Gastrocnemius medialis (tissue), 4 donors: ENCODE measurements around the gene CD151. TPM values are rescaled to one million over a fixed set of nuclear protein-coding genes. Genes with fewer than 3 reads are reported as not detected.

Source experiments
- ATAC-seq, 2 donors: fragments of 150-250 bp; one replicate each; pipeline ENCODE4 v1.9.1; 2016
- DNase-seq, 2 donors: peaks; one replicate each; pipeline ENCODE4 v3.0.0-alpha.2; 2019
- H3K27ac ChIP-seq, 4 donors: fragments of 200-600 bp; sonication (generic); 1 replicate in 1 of 4; 2 replicates in 3 of 4; pipeline ENCODE4 v1.5.1; 2016 to 2018; ENCODE audit warnings: mild to moderate bottlenecking in 2 of 4, moderate library complexity in 1 of 4
- H3K27me3 ChIP-seq, 3 donors: fragments of 200-600 bp; sonication (generic) in 2 of 3; 1 replicate in 1 of 3; 2 replicates in 2 of 3; pipeline versions ENCODE4 v1.5.1 to v1.6.0; 2016 to 2019; ENCODE audit warnings: mild to moderate bottlenecking in 1 of 3, moderate library complexity in 1 of 3
- H3K36me3 ChIP-seq, 2 donors: fragments of 200-600 bp; sonication (generic) in 1 of 2; one replicate each; pipeline ENCODE4 v1.5.1; 2017 to 2018
- H3K4me1 ChIP-seq, 2 donors: fragments of 200-600 bp; sonication (generic) in 1 of 2; one replicate each; pipeline ENCODE4 v1.5.1; 2016 to 2017; ENCODE audit warnings: mild to moderate bottlenecking in 2 of 2
- H3K4me3 ChIP-seq, 4 donors: fragments of 200-600 bp; sonication (generic) in 3 of 4; 1 replicate in 1 of 4; 2 replicates in 3 of 4; pipeline ENCODE4 v1.5.1; 2016 to 2019; ENCODE audit warnings: mild to moderate bottlenecking in 2 of 4
- H3K9me3 ChIP-seq, 3 donors: fragments of 200-600 bp; sonication (generic) in 2 of 3; 1 replicate in 1 of 3; 2 replicates in 2 of 3; pipeline ENCODE4 v1.5.1; 2016 to 2019
- CTCF ChIP-seq, 5 experiments: fragments of 450-650 bp in 3 of 5; fragments of 200-600 bp in 2 of 5; sonication (generic) in 2 of 5; IDR thresholded peaks in 4 of 5; conservative IDR thresholded peaks in 1 of 5; 1 replicate in 4 of 5; 2 replicates in 1 of 5; pipeline ENCODE4 v1.5.1; 2016 to 2019; ENCODE audit warnings: antibody characterized with exemption in 5 of 5, mild to moderate bottlenecking in 3 of 5, moderate library complexity in 3 of 5
- POLR2A ChIP-seq, 2 donors: fragments of 450-650 bp; IDR thresholded peaks; one replicate each; pipeline ENCODE4 v1.6.1; 2017; ENCODE audit warnings: antibody characterized with exemption in 2 of 2, mild to moderate bottlenecking in 2 of 2, moderate library complexity in 2 of 2
- in situ Hi-C, 4 donors: fragments of 200-750 bp; cut with MboI; loops; one replicate each; pipeline versions ENCODE4 v1.15.0 to v1.8.0; 2017; ENCODE audit warnings: low sequenced_read_pairs in 4 of 4
- intact Hi-C: fragments of 100-400 bp; cut with DNase I; formaldehyde crosslinking; loops from one replicate; pipeline ENCODE4 v1.15.1; 2023; ENCODE audit warnings: low total_unique reads
- total RNA-seq, 4 donors: library from RNA; depleted of rRNA; stranded (reverse); fragments of >200 nt; gene quantifications; one replicate each; pipeline versions ENCODE4 v1.1.0 to v1.2.3, GENCODE V29; 2016

Gene CD151
- total RNA-seq, 4 donors from 2014 or later, result 77.0 to 206 (median 169) TPM

- peaks cover 22 to 39% of the 10 kb centered on the region in 2 donors for H3K4me1 ChIP-seq
- TF ChIP-seq CTCF (IDR thresholded peaks at IDR 0.05 in 4 of 5, conservative IDR thresholded peaks at IDR 0.05 in 1 of 5) (no peak), POLR2A (IDR thresholded peaks at IDR 0.05) (no peak)
- no peak overlapping the region for H3K4me3 ChIP-seq
- no peaks in the 10 kb centered on the region for H3K9me3 ChIP-seq
- no peak for DNase-seq
- in situ Hi-C loops (no loop called here), intact Hi-C loops (no loop called here)
- peaks cover 0 to 41% of the 10 kb centered on the region in 2 donors for H3K36me3 ChIP-seq
- H3K27me3 ChIP-seq, result no peaks in the 10 kb centered on the region
- no peak for ATAC-seq
- H3K27ac ChIP-seq, result no peak overlapping the region
Measured at GRCh38 chr11:801097-801780, 31.5 kb upstream of the CD151 start.

GRCh38 chr11:802018-802617, 30.6 kb upstream of the CD151 start:
- H3K27ac ChIP-seq, result no peak overlapping the region
- in situ Hi-C loops, result no loop called here
- TF ChIP-seq CTCF (IDR thresholded peaks at IDR 0.05 in 4 of 5, conservative IDR thresholded peaks at IDR 0.05 in 1 of 5) (no peak), POLR2A (IDR thresholded peaks at IDR 0.05) (no peak)
- H3K4me1 ChIP-seq, result peaks cover 20 to 30% of the 10 kb centered on the region in 2 donors
- peaks cover 0 to 41% of the 10 kb centered on the region in 2 donors for H3K36me3 ChIP-seq
- no peak overlapping the region for H3K4me3 ChIP-seq
- H3K27me3 ChIP-seq, result no peaks in the 10 kb centered on the region
- no peak for ATAC-seq
- no peaks in the 10 kb centered on the region for H3K9me3 ChIP-seq
- intact Hi-C loops, result no loop called here
- DNase-seq, result no peak

GRCh38 chr11:802693-803466, 29.9 kb upstream of the CD151 start:
- intact Hi-C loops, result no loop called here
- ATAC-seq, result no peak

GRCh38 chr11:803467-803742, 29.3 kb upstream of the CD151 start:
- Histone ChIP-seq H3K4me3 (no peak overlapping the region), H3K27me3 (no peaks in the 10 kb centered on the region), H3K4me1 (peaks cover 20 to 26% of the 10 kb centered on the region in 2 donors), H3K9me3 (no peaks in the 10 kb centered on the region), H3K36me3 (peaks cover 0 to 41% of the 10 kb centered on the region in 2 donors), H3K27ac (no peak overlapping the region)
- DNase-seq (no peak), ATAC-seq (no peak)
- in situ Hi-C loops, result no loop called here
- TF ChIP-seq CTCF (IDR thresholded peaks at IDR 0.05 in 4 of 5, conservative IDR thresholded peaks at IDR 0.05 in 1 of 5) (no peak), POLR2A (IDR thresholded peaks at IDR 0.05) (no peak)
- intact Hi-C loops, result no loop called here

More at GRCh38 chr11:802693-803466, 29.9 kb upstream of the CD151 start:
- no peak overlapping the region for H3K4me3 ChIP-seq
- TF ChIP-seq CTCF (IDR thresholded peaks at IDR 0.05 in 4 of 5, conservative IDR thresholded peaks at IDR 0.05 in 1 of 5) (no peak), POLR2A (IDR thresholded peaks at IDR 0.05) (no peak)
- in situ Hi-C loops, result no loop called here
- H3K27me3 ChIP-seq, result no peaks in the 10 kb centered on the region
- peaks cover 19 to 23% of the 10 kb centered on the region in 2 donors for H3K4me1 ChIP-seq
- no peaks in the 10 kb centered on the region for H3K9me3 ChIP-seq
- H3K27ac ChIP-seq, result no peak overlapping the region
- peaks cover 0 to 41% of the 10 kb centered on the region in 2 donors for H3K36me3 ChIP-seq
- DNase-seq, result no peak
